Endothelial cell of umbilical vein (primary cell): ENCODE measurements around the gene KRT77.

Source experiments
- POLR2AphosphoS5 ChIP-seq: IDR thresholded peaks from 2 replicates; pipeline ENCODE4 v1.6.1; 2012; ENCODE audit warnings: low read depth, mild to moderate bottlenecking, control low read depth, low read length, moderate library complexity; ENCODE audit not compliant: insufficient read depth
- TF ChIP-seq, protein P1 (sequence below), 2 donors: IDR thresholded peaks; 1 replicate in 1 of 2; 2 replicates in 1 of 2; pipeline ENCODE4 v1.5.1; 2011; ENCODE audit warnings: low read length in 2 of 2, mild to moderate bottlenecking in 2 of 2, moderate library complexity in 2 of 2, control low read depth in 1 of 2, inconsistent platforms in 1 of 2, low read depth in 1 of 2; ENCODE audit not compliant: insufficient read depth in 1 of 2; ENCODE audit errors: extremely low read depth in 1 of 2

- TF ChIP-seq POLR2AphosphoS5: no peak
- TF ChIP-seq, protein P1, sequence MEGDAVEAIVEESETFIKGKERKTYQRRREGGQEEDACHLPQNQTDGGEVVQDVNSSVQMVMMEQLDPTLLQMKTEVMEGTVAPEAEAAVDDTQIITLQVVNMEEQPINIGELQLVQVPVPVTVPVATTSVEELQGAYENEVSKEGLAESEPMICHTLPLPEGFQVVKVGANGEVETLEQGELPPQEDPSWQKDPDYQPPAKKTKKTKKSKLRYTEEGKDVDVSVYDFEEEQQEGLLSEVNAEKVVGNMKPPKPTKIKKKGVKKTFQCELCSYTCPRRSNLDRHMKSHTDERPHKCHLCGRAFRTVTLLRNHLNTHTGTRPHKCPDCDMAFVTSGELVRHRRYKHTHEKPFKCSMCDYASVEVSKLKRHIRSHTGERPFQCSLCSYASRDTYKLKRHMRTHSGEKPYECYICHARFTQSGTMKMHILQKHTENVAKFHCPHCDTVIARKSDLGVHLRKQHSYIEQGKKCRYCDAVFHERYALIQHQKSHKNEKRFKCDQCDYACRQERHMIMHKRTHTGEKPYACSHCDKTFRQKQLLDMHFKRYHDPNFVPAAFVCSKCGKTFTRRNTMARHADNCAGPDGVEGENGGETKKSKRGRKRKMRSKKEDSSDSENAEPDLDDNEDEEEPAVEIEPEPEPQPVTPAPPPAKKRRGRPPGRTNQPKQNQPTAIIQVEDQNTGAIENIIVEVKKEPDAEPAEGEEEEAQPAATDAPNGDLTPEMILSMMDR (IDR thresholded peaks at IDR 0.05; ENCODE audit: extremely low read depth in 1 of 2, insufficient read depth in 1 of 2, low read depth in 1 of 2, low read length in 2 of 2): no peak
Measured at GRCh38 chr12:52648012-52648550, 55.2 kb downstream of the KRT77 start.
